ENCODE measurements around the gene CPEB3. TPM values are rescaled to one million over a fixed set of nuclear protein-coding genes. Genes with fewer than 3 reads are reported as not detected.
"Not testable (repeated sequence)": the region's sequence is repeated elsewhere in the genome, so short reads cannot be mapped to it uniquely, and the experiment has no call there.

The CPEB3 gene
- polyA plus RNA-seq, 2 of the 4 experiments (the other 2 are of a cell fraction): 0.37 to 0.41 TPM

- ChIA-PET CTCF (interaction anchor here (1.0 kb wide), 1 partner anchor 128 kb away, joined by 3 read pairs; no protein-coding TSS in a partner anchor), POLR2A (interaction anchor here (0.6 kb wide), 1 partner anchor 144 kb away, joined by 5 read pairs; no protein-coding TSS in a partner anchor)
- H3K4me1 ChIP-seq: peaks cover 7% of the 10 kb centered on the region; the same call in 1 of the 3 replicates
- H3K4me2 ChIP-seq: no peak overlapping the region
- FAIRE-seq (no peak), DNase-seq (ENCODE audit: low read depth in 1 of 2, low spot score in 1 of 2) (no peak), ATAC-seq (no peak)
- H3K4me3 ChIP-seq: no peak overlapping the region
- WGBS (ENCODE audit: missing lambda C conversion rate): 70% methylated on average over 1 of the region's 1 CpG
- H3K27ac ChIP-seq: no peak overlapping the region
- no peak for TF ChIP-seq EHMT2 (IDR thresholded peaks at IDR 0.05; ENCODE audit: low read depth)
- no peak for TF ChIP-seq NR3C1 (IDR thresholded peaks at IDR 0.05)
- no peaks in the 10 kb centered on the region for H3K9me3 ChIP-seq
Observed at GRCh38 chr10:92146107-92146506, 144.8 kb downstream of the CPEB3 start.

GRCh38 chr10:92142949-92143348 is 147.9 kb downstream of the CPEB3 start:
- ATAC-seq: no peak
- 86% methylated on average over 3 of the region's 3 CpGs for WGBS (ENCODE audit: missing lambda C conversion rate)
- Histone ChIP-seq H3K4me3 (no peak overlapping the region), H3K9me3 (no peaks in the 10 kb centered on the region), H3K27ac (no peak overlapping the region), H3K4me1 (peaks cover 7% of the 10 kb centered on the region; the same call in 1 of the 3 replicates), H3K4me2 (no peak overlapping the region)
- CTCF ChIA-PET: no interaction called here
- POLR2A ChIA-PET: no interaction called here
- TF ChIP-seq RAD21 (conservative IDR thresholded peaks at IDR 0.05 in 1 of 2, IDR thresholded peaks at IDR 0.05 in 1 of 2) (no peak), RARB (CRISPR knock-in tag; IDR thresholded peaks at IDR 0.05) (no peak), ZNF302 (CRISPR knock-in tag; IDR thresholded peaks at IDR 0.05) (no peak), CTCF (IDR thresholded peaks at IDR 0.05) (no peak), BHLHE40 (IDR thresholded peaks at IDR 0.05; ENCODE audit: low read depth, low read length) (no peak), SREBF2 (IDR thresholded peaks at IDR 0.05) (no peak), POLR2A (IDR thresholded peaks at IDR 0.05; ENCODE audit: low read length) (no peak), RNF2 (IDR thresholded peaks at IDR 0.05; ENCODE audit: borderline replicate concordance, low read depth) (no peak), MAFK (IDR thresholded peaks at IDR 0.05; ENCODE audit: partially characterized antibody) (no peak), TP53 (CRISPR knock-in tag; IDR thresholded peaks at IDR 0.05) (no peak), CBX8 (IDR thresholded peaks at IDR 0.05) (no peak), ATOH8 (CRISPR knock-in tag; IDR thresholded peaks at IDR 0.05; ENCODE audit: low read depth) (no peak), CEBPB (IDR thresholded peaks at IDR 0.05) (no peak), RFX5 (IDR thresholded peaks at IDR 0.05) (no peak)
- no peak for DNase-seq (ENCODE audit: low read depth in 1 of 2, low spot score in 1 of 2)
- FAIRE-seq: no peak

- CTCF ChIA-PET: interaction anchor here (0.6 kb wide), 1 partner anchor 557 kb away, joined by 3 read pairs; no protein-coding TSS in a partner anchor
- FAIRE-seq (no peak), ATAC-seq (peak in 1 of 2 experiments; percentile 56; a peak in 2 of 6 replicates), DNase-seq (ENCODE audit: low read depth in 1 of 2, low spot score in 1 of 2) (no peak)
- WGBS (ENCODE audit: missing lambda C conversion rate): 55% methylated on average over 1 of the region's 1 CpG
- POLR2A ChIA-PET: no interaction called here
- H3K4me1 ChIP-seq: peaks cover 7% of the 10 kb centered on the region; the same call in 1 of the 3 replicates
- TF ChIP-seq ATOH8 (CRISPR knock-in tag; IDR thresholded peaks at IDR 0.05; ENCODE audit: low read depth) (no peak), SREBF2 (IDR thresholded peaks at IDR 0.05) (no peak), JUNB (IDR thresholded peaks at IDR 0.05) (no peak), RNF2 (IDR thresholded peaks at IDR 0.05; ENCODE audit: borderline replicate concordance, low read depth) (no peak), MAFK (IDR thresholded peaks at IDR 0.05; ENCODE audit: partially characterized antibody) (no peak), NR3C1 (IDR thresholded peaks at IDR 0.05) (no peak)
- H3K4me3 ChIP-seq: no peak overlapping the region
- H3K9me3 ChIP-seq: no peaks in the 10 kb centered on the region
- no peak overlapping the region for H3K4me2 ChIP-seq
- H3K27ac ChIP-seq: no peak overlapping the region
Observed at GRCh38 chr10:92142512-92142911, 148.4 kb downstream of the CPEB3 start.

- DNase-seq (ENCODE audit: low read depth in 1 of 2, low spot score in 1 of 2); ATAC-seq; POLR2A ChIA-PET; H3K27ac ChIP-seq; H3K4me2 ChIP-seq; H3K4me1 ChIP-seq; CTCF ChIA-PET; FAIRE-seq; H3K4me3 ChIP-seq; H3K9me3 ChIP-seq: not testable (repeated sequence)
- WGBS (ENCODE audit: missing lambda C conversion rate): 15% methylated on average over 1 of the region's 3 CpGs
Observed at GRCh38 chr10:92141147-92141546, 149.7 kb downstream of the CPEB3 start.

- FAIRE-seq; POLR2A ChIA-PET; H3K9me3 ChIP-seq; H3K27ac ChIP-seq; H3K4me1 ChIP-seq; H3K4me3 ChIP-seq; ATAC-seq; DNase-seq (ENCODE audit: low read depth in 1 of 2, low spot score in 1 of 2); H3K4me2 ChIP-seq; CTCF ChIA-PET: not testable (repeated sequence)
- 68% methylated on average over 1 of the region's 1 CpG for WGBS (ENCODE audit: missing lambda C conversion rate)
Observed at GRCh38 chr10:92134049-92134448, 156.8 kb downstream of the CPEB3 start.
